SJSA1 (cell line): ENCODE measurements around the gene RABL6. TPM values are rescaled to one million over a fixed set of nuclear protein-coding genes. Genes with fewer than 3 reads are reported as not detected.

Source experiments
- DNase-seq, 2 experiments: peaks; one replicate each; pipeline ENCODE4 v3.0.0-alpha.2; 2015 to 2020; ENCODE audit warnings: low spot score in 2 of 2, low read depth in 1 of 2
- H3K27ac ChIP-seq: fragments of 250-450 bp; sonication (Bioruptor Pico); 2 replicates; pipeline ENCODE4 v1.5.1; 2020; ENCODE audit warnings: mild to moderate bottlenecking, moderate library complexity
- H3K27me3 ChIP-seq: fragments of 250-450 bp; sonication (Bioruptor Pico); replicated peaks from 2 replicates; pipeline ENCODE4 v1.5.1; 2020; ENCODE audit warnings: mild to moderate bottlenecking, moderate library complexity
- H3K36me3 ChIP-seq: fragments of 250-450 bp; sonication (Bioruptor Pico); 2 replicates; pipeline ENCODE4 v1.5.1; 2020; ENCODE audit warnings: mild to moderate bottlenecking
- H3K4me1 ChIP-seq: fragments of 250-450 bp; sonication (Bioruptor Pico); replicated peaks from 2 replicates; pipeline ENCODE4 v1.6.1; 2021; ENCODE audit warnings: mild to moderate bottlenecking
- H3K4me3 ChIP-seq: fragments of 250-450 bp; sonication (Bioruptor Pico); 2 replicates; pipeline ENCODE4 v1.5.1; 2020; ENCODE audit warnings: mild to moderate bottlenecking
- H3K9me3 ChIP-seq: fragments of 250-450 bp; sonication (Bioruptor Pico); replicated peaks from 2 replicates; pipeline ENCODE4 v1.5.1; 2020; ENCODE audit warnings: mild to moderate bottlenecking
- total RNA-seq: library from RNA; depleted of rRNA; stranded (reverse); fragments of >200 nt; shearing (Covaris generic); gene quantifications from 2 replicates; pipeline ENCODE4 v1.2.3, GENCODE V29; 2014

The RABL6 gene
- total RNA-seq, 1 experiment from 2014 or later, result 97.2 TPM

- Histone ChIP-seq H3K4me1 (peaks cover 12% of the 10 kb centered on the region), H3K9me3 (no peaks in the 10 kb centered on the region), H3K4me3 (no peak overlapping the region), H3K27ac (no peak overlapping the region), H3K27me3 (peaks cover 2% of the 10 kb centered on the region; the same call in 1 of the 2 replicates), H3K36me3 (peaks cover 32% of the 10 kb centered on the region)
- DNase-seq, result no peak
Observed at GRCh38 chr9:136852664-136853595, 45.2 kb downstream of the RABL6 start.

DNA sequence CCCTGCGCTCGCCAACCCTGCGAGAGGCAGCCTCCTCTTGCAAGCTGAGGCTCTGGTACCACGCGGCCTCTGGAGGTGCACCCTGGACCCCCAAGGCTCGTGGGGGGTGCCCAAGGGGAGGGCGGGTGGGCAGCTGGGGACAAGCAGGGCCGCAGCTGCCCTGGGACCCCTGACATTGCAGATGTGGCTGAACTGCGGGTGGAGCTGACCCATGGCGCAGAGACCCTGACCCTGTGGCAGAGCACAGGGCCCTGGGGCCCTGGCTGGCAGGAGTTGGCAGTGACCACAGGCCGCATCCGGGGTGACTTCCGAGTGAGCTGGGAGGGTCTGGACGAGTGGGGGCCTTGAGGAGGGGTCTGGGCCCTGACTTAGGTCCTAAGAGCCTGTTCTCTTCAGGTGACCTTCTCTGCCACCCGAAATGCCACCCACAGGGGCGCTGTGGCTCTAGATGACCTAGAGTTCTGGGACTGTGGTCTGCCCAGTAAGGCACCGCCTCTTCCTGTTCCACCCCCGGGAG lies 45.9 kb downstream of the RABL6 start:
- H3K27ac ChIP-seq, result no peak overlapping the region
- H3K27me3 ChIP-seq, result no peaks in the 10 kb centered on the region
- no peaks in the 10 kb centered on the region for H3K9me3 ChIP-seq
- DNase-seq, result no peak
- no peak overlapping the region for H3K4me3 ChIP-seq
- peaks cover 37% of the 10 kb centered on the region for H3K36me3 ChIP-seq
- H3K4me1 ChIP-seq, result peaks cover 8% of the 10 kb centered on the region

DNA sequence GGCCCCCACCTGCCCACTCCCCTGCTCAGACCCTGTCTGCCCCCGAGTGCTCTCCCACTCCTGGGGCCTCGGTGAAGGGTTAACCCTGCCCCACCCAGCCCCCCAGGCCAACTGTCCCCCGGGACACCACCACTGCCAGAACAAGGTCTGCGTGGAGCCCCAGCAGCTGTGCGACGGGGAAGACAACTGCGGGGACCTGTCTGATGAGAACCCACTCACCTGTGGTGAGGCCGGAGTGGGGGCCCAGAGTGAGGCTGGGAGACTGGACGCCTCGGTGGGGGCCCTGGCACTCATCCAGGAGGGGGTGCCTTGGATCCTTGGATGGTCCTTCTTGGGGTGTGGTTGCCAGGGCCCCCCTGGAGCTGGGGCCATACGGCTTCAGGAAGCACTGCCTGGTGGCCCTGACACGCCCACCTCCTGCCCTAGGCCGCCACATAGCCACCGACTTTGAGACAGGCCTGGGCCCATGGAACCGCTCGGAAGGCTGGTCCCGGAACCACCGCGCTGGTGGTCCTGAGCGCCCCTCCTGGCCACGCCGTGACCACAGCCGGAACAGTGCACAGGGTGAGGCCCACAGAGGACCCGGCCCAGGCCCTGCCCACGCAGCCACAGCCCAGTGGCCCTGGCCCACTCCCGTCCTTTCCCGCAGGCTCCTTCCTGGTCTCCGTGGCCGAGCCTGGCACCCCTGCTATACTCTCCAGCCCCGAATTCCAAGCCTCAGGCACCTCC lies 46.5 kb downstream of the RABL6 start:
- DNase-seq, result no peak
- Histone ChIP-seq H3K27me3 (no peaks in the 10 kb centered on the region), H3K4me1 (peaks cover 8% of the 10 kb centered on the region), H3K4me3 (no peak overlapping the region), H3K9me3 (no peaks in the 10 kb centered on the region), H3K36me3 (peaks cover 43% of the 10 kb centered on the region), H3K27ac (no peak overlapping the region)

GRCh38 chr9:136854842-136855460 lies 47.2 kb downstream of the RABL6 start:
- Histone ChIP-seq H3K36me3 (peaks cover 47% of the 10 kb centered on the region), H3K27ac (no peak overlapping the region), H3K4me3 (no peak overlapping the region), H3K27me3 (no peaks in the 10 kb centered on the region), H3K4me1 (peaks cover 5% of the 10 kb centered on the region), H3K9me3 (no peaks in the 10 kb centered on the region)
- no peak for DNase-seq

GRCh38 chr9:136855461-136856078 lies 47.8 kb downstream of the RABL6 start:
- no peaks in the 10 kb centered on the region for H3K9me3 ChIP-seq
- no peaks in the 10 kb centered on the region for H3K4me1 ChIP-seq
- H3K36me3 ChIP-seq, result peaks cover 47% of the 10 kb centered on the region
- no peak overlapping the region for H3K4me3 ChIP-seq
- H3K27ac ChIP-seq, result no peak overlapping the region
- DNase-seq, result no peak
- H3K27me3 ChIP-seq, result no peaks in the 10 kb centered on the region

DNA sequence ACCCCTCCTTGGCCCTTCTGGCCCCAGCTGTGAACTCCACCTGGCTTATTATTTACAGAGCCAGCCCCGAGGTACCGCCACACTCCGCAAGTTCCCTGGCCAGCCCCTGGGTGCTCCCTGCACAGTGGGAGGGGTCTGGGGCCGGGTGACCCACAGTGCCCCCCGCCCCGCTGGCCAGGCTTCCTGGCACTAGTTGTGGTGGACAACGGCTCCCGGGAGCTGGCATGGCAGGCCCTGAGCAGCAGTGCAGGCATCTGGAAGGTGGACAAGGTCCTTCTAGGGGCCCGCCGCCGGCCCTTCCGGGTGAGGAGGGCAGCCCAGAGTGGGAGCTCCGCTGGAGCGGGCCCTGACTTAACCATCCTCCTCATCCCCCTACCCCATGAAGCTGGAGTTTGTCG lies 48.3 kb downstream of the RABL6 start:
- H3K4me3 ChIP-seq, result no peak overlapping the region
- H3K27me3 ChIP-seq, result no peaks in the 10 kb centered on the region
- H3K9me3 ChIP-seq, result no peaks in the 10 kb centered on the region
- no peak for DNase-seq
- H3K27ac ChIP-seq, result no peak overlapping the region
- peaks cover 47% of the 10 kb centered on the region for H3K36me3 ChIP-seq
- no peaks in the 10 kb centered on the region for H3K4me1 ChIP-seq

DNA sequence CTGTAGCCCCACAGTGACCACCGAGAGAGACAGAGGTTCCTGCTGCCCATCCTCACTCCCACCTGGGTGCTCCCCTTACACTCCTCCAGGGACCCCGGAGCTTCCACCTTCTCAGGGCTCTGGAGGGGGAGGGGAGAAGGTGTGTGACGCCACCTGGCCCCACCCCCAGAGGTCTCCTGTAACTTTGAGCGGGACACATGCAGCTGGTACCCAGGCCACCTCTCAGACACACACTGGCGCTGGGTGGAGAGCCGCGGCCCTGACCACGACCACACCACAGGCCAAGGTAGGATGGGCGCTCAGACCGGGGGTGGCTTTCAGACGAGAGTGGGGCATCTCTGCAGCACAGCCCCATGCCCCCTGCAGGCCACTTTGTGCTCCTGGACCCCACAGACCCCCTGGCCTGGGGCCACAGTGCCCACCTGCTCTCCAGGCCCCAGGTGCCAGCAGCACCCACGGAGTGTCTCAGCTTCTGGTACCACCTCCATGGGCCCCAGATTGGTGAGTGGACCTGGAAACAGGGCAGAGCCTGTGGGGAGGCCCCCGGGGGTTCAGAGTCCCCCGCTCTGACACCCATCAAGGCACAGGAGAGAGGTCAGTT lies 48.9 kb downstream of the RABL6 start:
- H3K9me3 ChIP-seq, result no peaks in the 10 kb centered on the region
- DNase-seq, result no peak
- no peaks in the 10 kb centered on the region for H3K4me1 ChIP-seq
- H3K27me3 ChIP-seq, result no peaks in the 10 kb centered on the region
- H3K4me3 ChIP-seq, result no peak overlapping the region
- peaks cover 48% of the 10 kb centered on the region for H3K36me3 ChIP-seq
- no peak overlapping the region for H3K27ac ChIP-seq

DNA sequence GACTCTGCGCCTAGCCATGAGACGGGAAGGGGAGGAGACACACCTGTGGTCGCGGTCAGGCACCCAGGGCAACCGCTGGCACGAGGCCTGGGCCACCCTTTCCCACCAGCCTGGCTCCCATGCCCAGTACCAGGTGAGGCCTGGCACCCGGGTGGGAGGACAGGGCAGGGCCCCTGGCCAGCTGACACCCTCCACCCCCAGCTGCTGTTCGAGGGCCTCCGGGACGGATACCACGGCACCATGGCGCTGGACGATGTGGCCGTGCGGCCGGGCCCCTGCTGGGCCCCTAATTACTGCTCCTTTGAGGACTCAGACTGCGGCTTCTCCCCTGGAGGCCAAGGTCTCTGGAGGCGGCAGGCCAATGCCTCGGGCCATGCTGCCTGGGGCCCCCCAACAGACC lies 49.4 kb downstream of the RABL6 start:
- no peak for DNase-seq
- Histone ChIP-seq H3K4me1 (no peaks in the 10 kb centered on the region), H3K9me3 (no peaks in the 10 kb centered on the region), H3K36me3 (peaks cover 50% of the 10 kb centered on the region), H3K27ac (no peak overlapping the region), H3K27me3 (no peaks in the 10 kb centered on the region), H3K4me3 (no peak overlapping the region)

GRCh38 chr9:136857581-136858412 lies 50.0 kb downstream of the RABL6 start:
- H3K4me3 ChIP-seq, result no peak overlapping the region
- no peaks in the 10 kb centered on the region for H3K27me3 ChIP-seq
- no peaks in the 10 kb centered on the region for H3K9me3 ChIP-seq
- H3K27ac ChIP-seq, result no peak overlapping the region
- peaks cover 56% of the 10 kb centered on the region for H3K36me3 ChIP-seq
- H3K4me1 ChIP-seq, result no peaks in the 10 kb centered on the region
- no peak for DNase-seq

GRCh38 chr9:136858452-136858843 lies 50.7 kb downstream of the RABL6 start:
- no peaks in the 10 kb centered on the region for H3K9me3 ChIP-seq
- peaks cover 59% of the 10 kb centered on the region for H3K36me3 ChIP-seq
- no peaks in the 10 kb centered on the region for H3K4me1 ChIP-seq
- H3K27ac ChIP-seq, result no peak overlapping the region
- no peak overlapping the region for H3K4me3 ChIP-seq
- H3K27me3 ChIP-seq, result no peaks in the 10 kb centered on the region
- no peak for DNase-seq

- H3K36me3 ChIP-seq, result peaks cover 64% of the 10 kb centered on the region
- H3K4me1 ChIP-seq, result no peaks in the 10 kb centered on the region
- DNase-seq, result no peak
- no peak overlapping the region for H3K27ac ChIP-seq
- no peaks in the 10 kb centered on the region for H3K9me3 ChIP-seq
- no peaks in the 10 kb centered on the region for H3K27me3 ChIP-seq
- H3K4me3 ChIP-seq, result no peak overlapping the region
Observed at GRCh38 chr9:136858844-136859757, 51.4 kb downstream of the RABL6 start.

DNA sequence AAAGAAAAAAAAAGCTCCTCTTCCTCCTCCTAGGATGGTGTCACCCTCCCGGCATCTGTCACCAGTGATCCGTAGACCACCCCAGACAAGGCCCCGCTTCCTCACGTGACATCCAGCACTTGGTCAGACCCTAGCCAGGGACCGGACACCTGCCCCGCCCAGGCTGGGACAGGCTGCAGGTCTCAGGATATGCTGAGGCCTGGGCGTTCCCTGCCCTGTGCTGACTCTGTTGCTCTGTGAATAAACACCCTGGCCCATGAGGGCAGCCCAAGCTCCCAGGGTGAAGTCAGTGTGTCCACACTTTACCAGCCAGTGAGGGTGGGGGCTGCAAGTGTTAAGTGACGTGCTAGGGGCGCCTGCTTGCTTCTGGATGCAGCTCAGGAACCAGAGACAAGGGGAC lies 52.8 kb downstream of the RABL6 start:
- H3K4me3 ChIP-seq, result no peak overlapping the region
- peaks cover 5% of the 10 kb centered on the region for H3K4me1 ChIP-seq
- peaks cover 64% of the 10 kb centered on the region for H3K36me3 ChIP-seq
- no peak overlapping the region for H3K27ac ChIP-seq
- no peaks in the 10 kb centered on the region for H3K9me3 ChIP-seq
- DNase-seq, result no peak
- no peaks in the 10 kb centered on the region for H3K27me3 ChIP-seq
